K562 (cell line): ENCODE measurements around the gene CIB1. TPM values are rescaled to one million over a fixed set of nuclear protein-coding genes. Genes with fewer than 3 reads are reported as not detected.

ENCODE experiments used
- CBFA2T3 ChIP-seq: fragments of 450-650 bp; IDR thresholded peaks from 2 replicates; pipeline ENCODE4 v1.6.1; 2017
- CEBPG ChIP-seq, 3 experiments: fragments of 200-800 bp in 1 of 3; sonication (Bioruptor generic) in 1 of 3; sonication (generic) in 1 of 3; formaldehyde crosslinking in 1 of 3; IDR thresholded peaks in 2 of 3; conservative IDR thresholded peaks in 1 of 3; 2 replicates each; pipeline versions ENCODE4 v1.6.1 to v1.8.0; 2016 to 2022; ENCODE audit warnings: missing compliant biosample characterization in 2 of 3, missing genetic modification characterization in 2 of 3, mild to moderate bottlenecking in 1 of 3, missing genetic modification reagents in 1 of 3
- CREB3 ChIP-seq: fragments of 450-650 bp; conservative IDR thresholded peaks from 2 replicates; pipeline ENCODE4 v1.6.1; 2016; ENCODE audit warnings: missing genetic modification characterization, low read depth, mild to moderate bottlenecking, missing compliant biosample characterization, moderate library complexity
- CREM ChIP-seq: IDR thresholded peaks from 2 replicates; pipeline ENCODE4 v1.6.1; 2014; ENCODE audit warnings: antibody characterized with exemption, low read depth
- CTCFL ChIP-seq: IDR thresholded peaks from 2 replicates; pipeline ENCODE4 v1.6.1; 2011; ENCODE audit warnings: borderline replicate concordance, low read depth, mild to moderate bottlenecking, moderate library complexity, low read length; ENCODE audit not compliant: insufficient read depth, poor library complexity, severe bottlenecking
- DNMT1 ChIP-seq: fragments of 450-650 bp; IDR thresholded peaks from 2 replicates; pipeline ENCODE4 v1.6.1; 2016; ENCODE audit warnings: antibody characterized with exemption, mild to moderate bottlenecking
- GATA2 ChIP-seq: sonication (generic); formaldehyde crosslinking; IDR thresholded peaks from 2 replicates; pipeline ENCODE4 v1.4.0; 2020; ENCODE audit warnings: mild to moderate bottlenecking, missing genetic modification reagents
- HDAC8 ChIP-seq: fragments of 450-650 bp; IDR thresholded peaks from 2 replicates; pipeline ENCODE4 v1.6.1; 2016; ENCODE audit warnings: mild to moderate bottlenecking, missing genetic modification characterization, moderate library complexity, missing compliant biosample characterization
- ID3 ChIP-seq, 2 experiments: fragments of 250-450 bp in 1 of 2; fragments of 450-650 bp in 1 of 2; sonication (Bioruptor Pico) in 1 of 2; IDR thresholded peaks; 2 replicates each; pipeline versions ENCODE4 v1.6.1 to v1.8.0; 2016 to 2021; ENCODE audit warnings: mild to moderate bottlenecking in 2 of 2, moderate library complexity in 2 of 2, missing compliant biosample characterization in 1 of 2, missing genetic modification characterization in 1 of 2
- MYBL2 ChIP-seq, 2 experiments: fragments of 450-650 bp in 1 of 2; sonication (generic) in 1 of 2; formaldehyde crosslinking in 1 of 2; IDR thresholded peaks; 2 replicates each; pipeline versions ENCODE4 v1.6.1 to v1.8.1; 2017 to 2022; ENCODE audit warnings: borderline replicate concordance in 1 of 2, inconsistent platforms in 1 of 2, low read depth in 1 of 2, mild to moderate bottlenecking in 1 of 2, missing genetic modification reagents in 1 of 2, moderate library complexity in 1 of 2
- RREB1 ChIP-seq: fragments of 250-450 bp; sonication (Bioruptor Pico); IDR thresholded peaks from 2 replicates; pipeline ENCODE4 v1.4.0; 2020
- SMAD4 ChIP-seq: fragments of 250-450 bp; sonication (Bioruptor Pico); conservative IDR thresholded peaks from 2 replicates; pipeline ENCODE4 v1.8.0; 2021; ENCODE audit warnings: inconsistent platforms, mild to moderate bottlenecking, moderate library complexity
- ZBTB26 ChIP-seq: fragments of 450-650 bp; formaldehyde crosslinking; IDR thresholded peaks from 2 replicates; pipeline ENCODE4 v1.4.0; 2022; ENCODE audit warnings: missing genetic modification characterization
- polyA plus RNA-seq, 8 experiments: library from polyadenylated mRNA; depleted of rRNA in 4 of 8; stranded (reverse) in 5 of 8; unstranded in 3 of 8; fragments of >200 nt; fragmentation: Nextera tagmentation in 2 of 8; fragmentation: Illumina TruSeq in 1 of 8; extraction: Ambion mirVana in 2 of 8; extraction: Trizol in 1 of 8; gene quantifications; 2 replicates each; pipeline versions ENCODE4 v1.2.1 to v1.2.3, GENCODE V29; 2011 to 2014; ENCODE audit warnings: inconsistent platforms in 1 of 8, missing spikeins in 1 of 8
- total RNA-seq, 7 experiments: library from RNA; depleted of rRNA in 6 of 7; stranded (reverse); fragments of >200 nt in 6 of 7; fragmentation: Illumina TruSeq in 2 of 7; extraction: Trizol in 2 of 7; gene quantifications; 2 replicates each; pipeline versions ENCODE4 v1.2.1 to v1.2.3, GENCODE V29; 2011 to 2021; ENCODE audit warnings: low replicate concordance in 1 of 7

Gene CIB1
- total and polyA plus RNA-seq, 9 of the 15 experiments (the other 6 are each of a cell fraction or from before 2014, with no cell fraction given) = 14.9 to 136 (median 64.5) TPM

- TF ChIP-seq ZBTB26 (CRISPR knock-in tag) (peak; percentile 93), MYBL2 (IDR thresholded peaks at IDR 0.05; ENCODE audit: low read depth) (no peak), MYBL2 (CRISPR knock-in tag; IDR thresholded peaks at IDR 0.05; ENCODE audit: borderline replicate concordance) (no peak), CTCFL (no peak), CEBPG (CRISPR knock-in tag; IDR thresholded peaks at IDR 0.05) (peak; percentile 78), CEBPG (tag; conservative IDR thresholded peaks at IDR 0.05 in 1 of 2, IDR thresholded peaks at IDR 0.05 in 1 of 2) (peak; percentile 63 to 65), SMAD4 (CRISPR knock-in tag) (no peak), CBFA2T3 (no peak), DNMT1 (0 out of 2 replicates have a peak, but pooled peaks have one; percentile 87), RREB1 (CRISPR knock-in tag) (no peak), GATA2 (CRISPR knock-in tag) (no peak), CREB3 (tag) (no peak), ID3 (CRISPR knock-in tag; IDR thresholded peaks at IDR 0.05) (no peak), ID3 (tag; IDR thresholded peaks at IDR 0.05) (no peak), CREM (no peak), HDAC8 (tag) (no peak)
Measured at GRCh38 chr15:90188914-90189748, 44.6 kb downstream of the CIB1 start (continued).
